NB4 (cell line): Measurements from ENCODE around the gene TSEN2.

Source experiments
- CTCF ChIP-seq: IDR thresholded peaks from one replicate; pipeline ENCODE4 v1.5.1; 2012; ENCODE audit warnings: low read depth, low read length
- MAX ChIP-seq: IDR thresholded peaks from 2 replicates; pipeline ENCODE4 v1.6.1; 2011; ENCODE audit warnings: low read depth, low read length
- MYC ChIP-seq: IDR thresholded peaks from 2 replicates; pipeline ENCODE4 v1.6.1; 2011; ENCODE audit warnings: low read depth, low read length
- POLR2A ChIP-seq: IDR thresholded peaks from 2 replicates; pipeline ENCODE4 v1.6.1; 2011; ENCODE audit warnings: mild to moderate bottlenecking; ENCODE audit not compliant: insufficient read length; ENCODE audit errors: extremely low read depth

- TF ChIP-seq CTCF, result no peak
- no peak for TF ChIP-seq POLR2A
- no peak for TF ChIP-seq MAX
- no peak for TF ChIP-seq MYC
These were observed 84.5 kb downstream of the TSEN2 start for GRCh38 chr3:12568747-12569146.
